HepG2 (cell line): ENCODE results near the gene HOXC10. TPM values are rescaled to one million over a fixed set of nuclear protein-coding genes. Genes with fewer than 3 reads are reported as not detected.

ENCODE experiments used
- CREBL2 ChIP-seq: sonication (generic); formaldehyde crosslinking; IDR thresholded peaks from 2 replicates; pipeline ENCODE4 v1.8.1; 2023; ENCODE audit warnings: missing genetic modification reagents, mild to moderate bottlenecking, borderline replicate concordance
- EZH2 ChIP-seq: conservative IDR thresholded peaks from 2 replicates; pipeline ENCODE4 v1.6.1; 2012; ENCODE audit warnings: mild to moderate bottlenecking, low read depth, low read length, moderate library complexity
- GMEB1 ChIP-seq: sonication (generic); formaldehyde crosslinking; IDR thresholded peaks from 2 replicates; pipeline ENCODE4 v1.5.1; 2020; ENCODE audit warnings: missing genetic modification reagents, mild to moderate bottlenecking, borderline replicate concordance
- HOMEZ ChIP-seq: IDR thresholded peaks from 2 replicates; pipeline ENCODE4 v1.6.1; 2016; ENCODE audit warnings: low read depth
- PRDM10 ChIP-seq: sonication (generic); formaldehyde crosslinking; IDR thresholded peaks from 2 replicates; pipeline ENCODE4 v1.4.0; 2020; ENCODE audit warnings: low read depth, missing genetic modification reagents
- REPIN1 ChIP-seq: sonication (generic); formaldehyde crosslinking; IDR thresholded peaks from 2 replicates; pipeline ENCODE4 v1.8.0; 2022; ENCODE audit warnings: missing genetic modification reagents, low read depth, mild to moderate bottlenecking, borderline replicate concordance
- TAF15 ChIP-seq: fragments of 200-400 bp; formaldehyde crosslinking; IDR thresholded peaks from one replicate; pipeline ENCODE4 v1.6.1; 2018; ENCODE audit warnings: mild to moderate bottlenecking, low read depth, low read length; ENCODE audit not compliant: poor library complexity, severe bottlenecking
- TRIM22 ChIP-seq: fragments of 450-650 bp; IDR thresholded peaks from 2 replicates; pipeline ENCODE4 v1.6.1; 2017
- ZNF574 ChIP-seq: sonication (generic); formaldehyde crosslinking; IDR thresholded peaks from 2 replicates; pipeline ENCODE4 v1.4.0; 2020; ENCODE audit warnings: missing genetic modification reagents
- ZNF710 ChIP-seq: sonication (generic); formaldehyde crosslinking; IDR thresholded peaks from 2 replicates; pipeline ENCODE4 v1.5.0; 2020; ENCODE audit warnings: mild to moderate bottlenecking, missing genetic modification reagents, borderline replicate concordance
- polyA plus RNA-seq, 8 experiments: library from polyadenylated mRNA; depleted of rRNA in 3 of 8; stranded (reverse) in 7 of 8; unstranded in 1 of 8; fragments of >200 nt; fragmentation: Illumina TruSeq in 4 of 8; extraction: Trizol in 4 of 8; gene quantifications; 2 replicates each; pipeline versions ENCODE4 v1.2.1 to v1.2.3, GENCODE V29; 2011 to 2016; ENCODE audit warnings: low read depth in 4 of 8, missing spikeins in 1 of 8, mixed read lengths in 1 of 8; ENCODE audit not compliant: insufficient read depth in 1 of 8
- total RNA-seq, 5 experiments: library from RNA; depleted of rRNA; stranded (reverse); fragments of >200 nt; fragmentation: Illumina TruSeq; extraction: Trizol; gene quantifications; 2 replicates each; pipeline ENCODE4 v1.2.3, GENCODE V29; 2016; ENCODE audit warnings: low read depth in 1 of 5

Gene HOXC10
- total and polyA plus RNA-seq, 2 of the 13 experiments (the other 11 are each of a cell fraction or from before 2014, with no cell fraction given), result not detected

GRCh38 chr12:54005853-54006558 lies 21.1 kb downstream of the HOXC10 start (continued):
- TF ChIP-seq CREBL2 (CRISPR knock-in tag) (no peak), TRIM22 (no peak), ZNF574 (CRISPR knock-in tag) (0 out of 2 replicates have a peak, but pooled peaks have one; percentile 35), HOMEZ (CRISPR knock-in tag) (no peak), PRDM10 (CRISPR knock-in tag) (0 out of 2 replicates have a peak, but pooled peaks have one; percentile 32), TAF15 (no peak), EZH2 (peak; percentile 72; the same call in 1 of the 2 replicates), REPIN1 (CRISPR knock-in tag) (0 out of 2 replicates have a peak, but pooled peaks have one; percentile 30), ZNF710 (CRISPR knock-in tag) (no peak), GMEB1 (CRISPR knock-in tag) (no peak)
